SK-N-SH (cell line): ENCODE measurements around the gene PRKCA. TPM values are rescaled to one million over a fixed set of nuclear protein-coding genes. Genes with fewer than 3 reads are reported as not detected.

Source experiments
- CTCF ChIA-PET: fragments of 300-600, 350-600 bp; formaldehyde crosslinking; extraction: SDS; loops from one replicate; lab custom pipeline; 2021; lab: Yijun Ruan, JAX
- POLR2A ChIA-PET: fragments of 350-600 bp; sonication (Branson Sonifier 250); formaldehyde crosslinking; extraction: SDS; loops from one replicate; lab custom pipeline; 2020; ENCODE audit warnings: antibody characterized with exemption, inconsistent platforms; lab: Yijun Ruan, JAX
- DNase-seq: peaks from one replicate; pipeline ENCODE4 v3.0.0; 2012
- H2AFZ ChIP-seq: fragments of 200-600 bp; sonication (generic); 2 replicates; pipeline ENCODE4 v1.8.1; 2016; ENCODE audit warnings: antibody characterized with exemption, mild to moderate bottlenecking, low read depth
- H3F3A ChIP-seq: fragments of 200-600 bp; sonication (generic); replicated peaks from 2 replicates; pipeline ENCODE3; 2016; ENCODE audit warnings: antibody characterized with exemption, mild to moderate bottlenecking; ENCODE audit not compliant: insufficient read depth
- H3K27ac ChIP-seq, 2 experiments: fragments of 200-500 bp in 1 of 2; fragments of 200-600 bp in 1 of 2; sonication (Bioruptor generic) in 1 of 2; sonication (generic), shearing (Covaris generic) in 1 of 2; 2 replicates each; pipeline versions ENCODE4 v1.5.1 to v1.6.1; 2014 to 2016; ENCODE audit warnings: low read depth in 2 of 2, inconsistent platforms in 1 of 2, low read length in 1 of 2, mild to moderate bottlenecking in 1 of 2, mixed read lengths in 1 of 2
- H3K27me3 ChIP-seq: fragments of 200-600 bp; sonication (generic), shearing (Covaris generic); 2 replicates; pipeline ENCODE4 v1.6.1; 2016; ENCODE audit warnings: mixed run types; ENCODE audit not compliant: insufficient read depth
- H3K36me3 ChIP-seq, 2 experiments: fragments of 200-500 bp in 1 of 2; fragments of 200-600 bp in 1 of 2; sonication (Bioruptor generic) in 1 of 2; sonication (generic) in 1 of 2; replicated peaks in 1 of 2; 2 replicates each; pipeline versions ENCODE3 to v1.5.1; 2014 to 2016; ENCODE audit warnings: low read length in 1 of 2, mild to moderate bottlenecking in 1 of 2; ENCODE audit not compliant: insufficient read depth in 2 of 2, control insufficient read depth in 1 of 2
- H3K4me1 ChIP-seq, 2 experiments: fragments of 200-500 bp in 1 of 2; fragments of 200-600 bp in 1 of 2; sonication (Bioruptor generic) in 1 of 2; sonication (generic), shearing (Covaris generic) in 1 of 2; 2 replicates each; pipeline versions ENCODE4 v1.5.1 to v1.6.1; 2014 to 2016; ENCODE audit warnings: low read depth in 1 of 2, low read length in 1 of 2, mixed run types in 1 of 2; ENCODE audit not compliant: insufficient read depth in 2 of 2, control insufficient read depth in 1 of 2
- H3K4me2 ChIP-seq: fragments of 200-600 bp; sonication (generic), shearing (Covaris generic); 2 replicates; pipeline ENCODE4 v1.6.1; 2017; ENCODE audit warnings: mixed run types
- H3K4me3 ChIP-seq, 2 experiments: fragments of 200-500 bp in 1 of 2; fragments of 200-600 bp in 1 of 2; sonication (Bioruptor generic) in 1 of 2; sonication (generic), shearing (Covaris generic) in 1 of 2; 2 replicates each; pipeline versions ENCODE4 v1.5.1 to v1.8.1; 2014 to 2016; ENCODE audit warnings: low read depth in 2 of 2, inconsistent platforms in 1 of 2, low read length in 1 of 2, mild to moderate bottlenecking in 1 of 2, mixed read lengths in 1 of 2, moderate library complexity in 1 of 2
- H3K79me2 ChIP-seq: fragments of 200-600 bp; sonication (generic); 2 replicates; pipeline ENCODE4 v1.8.1; 2017; ENCODE audit warnings: mild to moderate bottlenecking; ENCODE audit not compliant: insufficient read depth
- H3K9ac ChIP-seq: fragments of 200-600 bp; sonication (generic); 2 replicates; pipeline ENCODE4 v1.6.1; 2017; ENCODE audit warnings: mixed run types
- H3K9me2 ChIP-seq: fragments of 200-600 bp; sonication (generic); 2 replicates; pipeline ENCODE4 v1.6.1; 2017; ENCODE audit warnings: mixed run types
- H3K9me3 ChIP-seq: fragments of 200-600 bp; sonication (generic); 2 replicates; pipeline ENCODE4 v1.6.1; 2017; ENCODE audit warnings: mixed run types, mild to moderate bottlenecking, moderate library complexity
- H4K20me1 ChIP-seq: fragments of 200-600 bp; sonication (generic); 2 replicates; pipeline ENCODE4 v1.6.1; 2017; ENCODE audit warnings: mild to moderate bottlenecking, mixed run types; ENCODE audit not compliant: insufficient read depth
- CTCF ChIP-seq: fragments of 200-600 bp; sonication (generic); IDR thresholded peaks from 2 replicates; pipeline ENCODE4 v1.6.1; 2017; ENCODE audit warnings: antibody characterized with exemption, mild to moderate bottlenecking, moderate library complexity
- ELF1 ChIP-seq: IDR thresholded peaks from 2 replicates; pipeline ENCODE4 v1.4.0; 2012
- EP300 ChIP-seq, 2 experiments: IDR thresholded peaks; 2 replicates each; pipeline versions ENCODE4 v1.4.0 to v1.6.1; 2012; ENCODE audit warnings: borderline replicate concordance in 1 of 2, low read depth in 1 of 2, low read length in 1 of 2
- FOSL2 ChIP-seq: IDR thresholded peaks from 2 replicates; pipeline ENCODE4 v1.4.0; 2012; ENCODE audit warnings: low read depth, mild to moderate bottlenecking, moderate library complexity, borderline replicate concordance
- FOXJ3 ChIP-seq: sonication (generic); formaldehyde crosslinking; IDR thresholded peaks from 2 replicates; pipeline ENCODE4 v1.5.1; 2020; ENCODE audit warnings: mild to moderate bottlenecking, missing genetic modification reagents
- GABPA ChIP-seq: IDR thresholded peaks from 2 replicates; pipeline ENCODE4 v1.4.0; 2012; ENCODE audit warnings: low read depth, mild to moderate bottlenecking
- GATA2 ChIP-seq: sonication (generic); formaldehyde crosslinking; IDR thresholded peaks from 2 replicates; pipeline ENCODE4 v1.5.0; 2020; ENCODE audit warnings: mild to moderate bottlenecking, missing genetic modification reagents
- IRF3 ChIP-seq: fragments of 150-350 bp; IDR thresholded peaks from 2 replicates; pipeline ENCODE4 v1.6.1; 2016; ENCODE audit warnings: mild to moderate bottlenecking, low read depth, low read length
- JUND ChIP-seq: IDR thresholded peaks from 2 replicates; pipeline ENCODE4 v1.4.0; 2012
- MAX ChIP-seq: IDR thresholded peaks from 2 replicates; pipeline ENCODE4 v1.4.0; 2012; ENCODE audit warnings: low read depth
- PBX3 ChIP-seq: IDR thresholded peaks from 2 replicates; pipeline ENCODE4; 2012
- POLR2AphosphoS5 ChIP-seq: IDR thresholded peaks from 2 replicates; pipeline ENCODE4 v1.6.1; 2012; ENCODE audit warnings: low read depth, low read length
- RFX5 ChIP-seq: IDR thresholded peaks from 2 replicates; pipeline ENCODE4 v1.6.1; 2012; ENCODE audit warnings: mild to moderate bottlenecking, improper control_type of control experiment, low read length
- RXRA ChIP-seq: IDR thresholded peaks from 2 replicates; pipeline ENCODE4 v1.4.0; 2012; ENCODE audit warnings: low read depth, mild to moderate bottlenecking, borderline replicate concordance
- SMC3 ChIP-seq: IDR thresholded peaks from 2 replicates; pipeline ENCODE4 v1.6.1; 2012; ENCODE audit warnings: low read depth, low read length, improper control_type of control experiment
- TAF1 ChIP-seq: IDR thresholded peaks from 2 replicates; pipeline ENCODE4 v1.6.1; 2012; ENCODE audit warnings: low read depth, mild to moderate bottlenecking, low read length, moderate library complexity, borderline replicate concordance
- TCF12 ChIP-seq: IDR thresholded peaks from 2 replicates; pipeline ENCODE4 v1.4.0; 2012
- USF1 ChIP-seq: IDR thresholded peaks from 2 replicates; pipeline ENCODE4 v1.4.0; 2012; ENCODE audit warnings: low read depth, borderline replicate concordance
- USF2 ChIP-seq: fragments of 150-350 bp; IDR thresholded peaks from 2 replicates; pipeline ENCODE4 v1.6.1; 2017; ENCODE audit warnings: antibody characterized with exemption, low read length, low read depth, borderline replicate concordance
- YY1 ChIP-seq: IDR thresholded peaks from 2 replicates; pipeline ENCODE4 v1.4.0; 2012; ENCODE audit warnings: low read depth, mild to moderate bottlenecking
- ZBTB33 ChIP-seq: IDR thresholded peaks from 2 replicates; pipeline ENCODE4 v1.4.0; 2012; ENCODE audit warnings: low read depth, borderline replicate concordance
- whole genome bisulfite sequencing: methylation state at CpG from one replicate; pipeline ENCODE4 v1.1.6; 2017; ENCODE audit warnings: low lambda C conversion rate; 5-methylcytosine and 5-hydroxymethylcytosine counted together
- polyA plus RNA-seq, 3 experiments: library from polyadenylated mRNA; depleted of rRNA; stranded (reverse); fragments of >200 nt; gene quantifications; 2 replicates each; pipeline ENCODE4 v1.2.3, GENCODE V29; 2012

The PRKCA gene
- polyA plus RNA-seq, 1 of the 3 experiments (the other 2 are of a cell fraction): 108 TPM

GRCh38 chr17:66273586-66273848 lies 28.9 kb upstream of the PRKCA start:
- Histone ChIP-seq H3K4me1 (peaks cover 3 to 37% of the 10 kb centered on the region in 2 experiments; a peak in 3 of 4 replicates), H3K4me2 (peak overlapping the region; percentile 73), H3K9ac (no peak overlapping the region; the same call in 1 of the 2 replicates), H3K9me2 (no peaks in the 10 kb centered on the region), H3K36me3 (no peaks in the 10 kb centered on the region), H2AFZ (no peak overlapping the region), H3K4me3 (no peak overlapping the region), H3F3A (peaks cover 53% of the 10 kb centered on the region), H4K20me1 (no peaks in the 10 kb centered on the region), H3K27ac (peak overlapping the region; percentile 39 to 85; a peak in 3 of 4 replicates), H3K9me3 (no peaks in the 10 kb centered on the region), H3K79me2 (peaks cover 6% of the 10 kb centered on the region; the same call in 1 of the 2 replicates), H3K27me3 (no peaks in the 10 kb centered on the region)
- POLR2A ChIA-PET: no interaction called here
- DNase-seq: no peak
- CTCF ChIA-PET: interaction anchor here (0.6 to 1.5 kb wide), 5 partner anchors 19 to 400 kb away, joined by 3 read pairs; no protein-coding TSS in a partner anchor
- TF ChIP-seq RXRA (no peak), YY1 (no peak), RFX5 (no peak), ZBTB33 (no peak), JUND (no peak), USF2 (no peak), MAX (no peak), EP300 (IDR thresholded peaks at IDR 0.05; ENCODE audit: borderline replicate concordance in 1 of 2, low read depth in 1 of 2, low read length in 1 of 2) (no peak), GABPA (no peak), TCF12 (no peak), FOXJ3 (CRISPR knock-in tag) (no peak), POLR2AphosphoS5 (no peak), PBX3 (no peak), SMC3 (no peak)

GRCh38 chr17:66275651-66276050 lies 26.8 kb upstream of the PRKCA start:
- Histone ChIP-seq H3K4me1 (peaks cover 3 to 37% of the 10 kb centered on the region in 2 experiments; a peak in 3 of 4 replicates), H3K9me3 (no peaks in the 10 kb centered on the region), H2AFZ (no peak overlapping the region), H3K4me2 (peak overlapping the region; percentile 71), H3K27ac (peak overlapping the region in 1 of 2 experiments; percentile 80; a peak in 2 of 4 replicates), H3K9ac (peak overlapping the region; percentile 31; the same call in 1 of the 2 replicates), H3F3A (peaks cover 51% of the 10 kb centered on the region), H3K79me2 (peaks cover 6% of the 10 kb centered on the region; the same call in 1 of the 2 replicates), H3K4me3 (no peak overlapping the region; a peak in 1 of 4 replicates), H3K27me3 (no peaks in the 10 kb centered on the region), H3K36me3 (no peaks in the 10 kb centered on the region), H3K9me2 (no peaks in the 10 kb centered on the region), H4K20me1 (no peaks in the 10 kb centered on the region)
- DNase-seq: no peak
- ChIA-PET CTCF (interaction anchor here (0.7 to 1.6 kb wide), 4 partner anchors 21 to 439 kb away, joined by 3 to 5 read pairs (median 4); no protein-coding TSS in a partner anchor), POLR2A (no interaction called here)
- 13% methylated on average over 6 of the region's 6 CpGs for WGBS
- TF ChIP-seq FOSL2 (peak; percentile 98), ELF1 (no peak), TAF1 (no peak), IRF3 (no peak), RFX5 (no peak), USF1 (no peak), GATA2 (CRISPR knock-in tag) (no peak), FOXJ3 (CRISPR knock-in tag) (no peak), EP300 (IDR thresholded peaks at IDR 0.05; ENCODE audit: borderline replicate concordance in 1 of 2, low read depth in 1 of 2, low read length in 1 of 2) (peak in 1 of 2 experiments; percentile 96; a peak in 2 of 4 replicates), TCF12 (peak; percentile 94), CTCF (peak; percentile 38)
